ENCODE results near the gene SYNPO. TPM values are rescaled to one million over a fixed set of nuclear protein-coding genes. Genes with fewer than 3 reads are reported as not detected.

SYNPO gene
- total RNA-seq, 4 donors from 2014 or later = 3.8 to 8.5 (median 4.2) TPM

- intact Hi-C loops (cut with DNase I; ENCODE audit: low total_unique reads) = no loop called here
- no peak overlapping the region for H3K4me3 ChIP-seq (ENCODE audit: low read depth, poor library complexity, severe bottlenecking)
- TF ChIP-seq, protein P1, sequence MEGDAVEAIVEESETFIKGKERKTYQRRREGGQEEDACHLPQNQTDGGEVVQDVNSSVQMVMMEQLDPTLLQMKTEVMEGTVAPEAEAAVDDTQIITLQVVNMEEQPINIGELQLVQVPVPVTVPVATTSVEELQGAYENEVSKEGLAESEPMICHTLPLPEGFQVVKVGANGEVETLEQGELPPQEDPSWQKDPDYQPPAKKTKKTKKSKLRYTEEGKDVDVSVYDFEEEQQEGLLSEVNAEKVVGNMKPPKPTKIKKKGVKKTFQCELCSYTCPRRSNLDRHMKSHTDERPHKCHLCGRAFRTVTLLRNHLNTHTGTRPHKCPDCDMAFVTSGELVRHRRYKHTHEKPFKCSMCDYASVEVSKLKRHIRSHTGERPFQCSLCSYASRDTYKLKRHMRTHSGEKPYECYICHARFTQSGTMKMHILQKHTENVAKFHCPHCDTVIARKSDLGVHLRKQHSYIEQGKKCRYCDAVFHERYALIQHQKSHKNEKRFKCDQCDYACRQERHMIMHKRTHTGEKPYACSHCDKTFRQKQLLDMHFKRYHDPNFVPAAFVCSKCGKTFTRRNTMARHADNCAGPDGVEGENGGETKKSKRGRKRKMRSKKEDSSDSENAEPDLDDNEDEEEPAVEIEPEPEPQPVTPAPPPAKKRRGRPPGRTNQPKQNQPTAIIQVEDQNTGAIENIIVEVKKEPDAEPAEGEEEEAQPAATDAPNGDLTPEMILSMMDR (IDR thresholded peaks at IDR 0.05) = no peak
- TF ChIP-seq POLR2A (IDR thresholded peaks at IDR 0.05) = no peak
- WGBS, 2 donors = 68 to 80% methylated on average over 17 of the region's 17 CpGs
- no peak for DNase-seq (ENCODE audit: low spot score in 2 of 2)
Observed at GRCh38 chr5:150618588-150619281, 21.7 kb upstream of the SYNPO start.

DNA sequence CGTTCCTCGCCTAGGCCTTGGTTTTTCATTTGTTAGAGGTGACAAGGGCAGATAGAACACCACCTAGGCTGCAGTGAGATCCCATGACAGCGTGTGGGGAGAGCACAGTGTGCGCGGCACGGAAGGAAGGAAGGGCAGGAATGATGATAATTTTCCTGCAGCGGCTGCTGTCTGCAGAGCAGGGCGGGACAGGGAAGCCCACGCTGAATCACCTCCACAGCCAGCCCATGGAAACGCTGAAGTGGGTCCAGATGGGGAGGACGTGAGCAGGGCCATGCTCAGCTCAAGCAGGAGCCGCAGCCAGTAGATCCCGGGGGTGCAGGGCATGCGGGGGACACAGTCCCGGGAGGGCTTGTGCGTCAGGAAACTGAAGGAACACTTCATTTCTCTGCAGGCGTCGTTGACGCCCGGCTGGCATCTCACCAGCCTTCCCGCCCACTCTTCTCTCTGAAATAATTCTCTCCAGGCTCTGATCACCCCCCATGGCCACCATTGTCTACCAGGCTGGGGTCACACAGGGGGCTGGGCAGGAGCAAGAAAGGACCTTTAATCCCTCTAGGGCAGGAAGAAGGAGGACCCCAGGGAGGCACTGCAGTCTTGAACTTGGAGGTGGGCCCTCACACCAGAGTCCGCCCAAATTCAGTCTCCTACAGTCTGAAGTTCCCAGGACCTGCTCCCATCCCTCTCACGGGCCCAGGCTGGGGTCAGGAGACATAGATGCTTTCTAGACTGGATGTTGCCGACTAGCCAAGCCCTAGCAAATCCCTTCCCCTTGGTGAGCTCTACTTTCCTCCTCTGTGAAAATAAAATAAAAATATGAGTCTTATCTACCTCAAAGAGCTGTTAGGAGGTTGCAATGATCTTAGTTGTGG is 20.9 kb upstream of the SYNPO start:
- TF ChIP-seq POLR2A (IDR thresholded peaks at IDR 0.05) = no peak
- TF ChIP-seq, protein P1 (IDR thresholded peaks at IDR 0.05) = no peak
- H3K4me3 ChIP-seq (ENCODE audit: low read depth, poor library complexity, severe bottlenecking) = no peak overlapping the region
- WGBS, 2 donors = 43 to 52% methylated on average over 23 to 24 of the region's 24 CpGs
- DNase-seq (ENCODE audit: low spot score in 2 of 2) = no peak
- intact Hi-C loops (cut with DNase I; ENCODE audit: low total_unique reads) = no loop called here

GRCh38 chr5:150621301-150621700 is 19.2 kb upstream of the SYNPO start:
- DNase-seq (ENCODE audit: low spot score in 2 of 2) = no peak
- H3K4me3 ChIP-seq (ENCODE audit: low read depth, poor library complexity, severe bottlenecking) = no peak overlapping the region
- 75 to 80% methylated on average over 5 of the region's 5 CpGs for WGBS, 2 donors
- TF ChIP-seq POLR2A (IDR thresholded peaks at IDR 0.05) = no peak
- TF ChIP-seq, protein P1 (IDR thresholded peaks at IDR 0.05) = no peak
- intact Hi-C loops (cut with DNase I; ENCODE audit: low total_unique reads) = no loop called here

DNA sequence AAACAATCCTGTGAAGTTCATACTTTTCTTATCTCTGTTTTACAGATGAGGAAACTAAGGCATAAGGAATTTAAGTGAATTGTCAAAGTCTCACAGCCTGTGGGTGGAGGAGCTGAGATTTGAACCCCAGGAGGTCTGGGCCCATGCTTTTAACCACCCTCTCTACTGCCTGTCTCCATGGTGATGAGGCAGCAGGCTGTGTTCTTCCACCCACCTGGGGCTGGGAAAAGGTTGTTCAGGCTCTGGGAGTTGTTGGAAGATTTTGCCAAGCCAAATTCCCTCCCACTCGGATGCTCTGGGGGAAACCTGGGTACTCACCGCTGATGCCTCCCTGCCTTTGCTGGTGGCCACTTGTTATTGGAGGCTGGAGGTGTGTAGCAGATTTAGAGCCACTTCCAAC is 18.3 kb upstream of the SYNPO start:
- TF ChIP-seq, protein P1 (IDR thresholded peaks at IDR 0.05) = no peak
- TF ChIP-seq POLR2A (IDR thresholded peaks at IDR 0.05) = no peak

DNA sequence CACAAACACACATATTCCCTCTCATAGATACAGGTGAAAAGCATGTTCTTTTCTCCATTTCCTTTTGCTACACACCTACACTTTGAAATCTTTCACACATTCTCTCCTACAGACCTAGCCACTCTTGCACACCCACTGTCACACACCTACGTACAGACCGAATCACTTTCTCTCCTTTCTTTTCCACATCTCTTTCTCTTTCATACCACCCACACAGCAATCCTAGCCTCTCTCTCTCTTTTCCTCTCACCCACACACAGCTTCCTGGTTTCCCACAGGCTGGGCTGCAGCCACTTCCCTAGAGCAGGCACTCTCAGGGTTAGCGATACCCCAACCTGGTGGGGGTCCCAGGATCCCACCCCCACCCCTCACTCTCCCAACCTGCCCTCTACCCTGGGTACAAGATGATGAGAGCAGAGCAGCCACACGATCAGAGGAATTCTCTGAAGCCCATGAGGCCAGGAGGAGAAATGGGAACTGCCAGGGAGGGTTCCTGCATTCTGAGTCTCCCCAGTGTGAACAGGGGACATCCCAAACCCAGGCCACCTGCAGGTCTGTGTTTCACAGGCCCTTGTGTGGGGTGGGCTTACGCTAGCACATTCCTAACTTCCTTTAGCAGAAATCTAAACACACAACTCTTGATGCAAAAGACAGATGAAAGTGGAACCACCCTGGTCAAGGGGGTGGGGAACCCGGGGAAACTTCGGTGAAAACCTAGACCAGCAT is 17.1 kb upstream of the SYNPO start:
- H3K4me3 ChIP-seq (ENCODE audit: low read depth, poor library complexity, severe bottlenecking) = no peak overlapping the region
- WGBS, 2 donors = 61 to 65% methylated on average over 7 of the region's 7 CpGs
- DNase-seq (ENCODE audit: low spot score in 2 of 2) = no peak
- TF ChIP-seq, protein P1 (IDR thresholded peaks at IDR 0.05) = no peak
- no peak for TF ChIP-seq POLR2A (IDR thresholded peaks at IDR 0.05)
- intact Hi-C loops (cut with DNase I; ENCODE audit: low total_unique reads) = no loop called here

More for the DNA sequence above, 18.3 kb upstream of the SYNPO start:
- H3K4me3 ChIP-seq (ENCODE audit: low read depth, poor library complexity, severe bottlenecking) = no peak overlapping the region
- intact Hi-C loops (cut with DNase I; ENCODE audit: low total_unique reads) = no loop called here
- 82 to 93% methylated on average over 2 of the region's 2 CpGs for WGBS, 2 donors
- no peak for DNase-seq (ENCODE audit: low spot score in 2 of 2)
